ENCODE results near the gene DENND6A.

DNA sequence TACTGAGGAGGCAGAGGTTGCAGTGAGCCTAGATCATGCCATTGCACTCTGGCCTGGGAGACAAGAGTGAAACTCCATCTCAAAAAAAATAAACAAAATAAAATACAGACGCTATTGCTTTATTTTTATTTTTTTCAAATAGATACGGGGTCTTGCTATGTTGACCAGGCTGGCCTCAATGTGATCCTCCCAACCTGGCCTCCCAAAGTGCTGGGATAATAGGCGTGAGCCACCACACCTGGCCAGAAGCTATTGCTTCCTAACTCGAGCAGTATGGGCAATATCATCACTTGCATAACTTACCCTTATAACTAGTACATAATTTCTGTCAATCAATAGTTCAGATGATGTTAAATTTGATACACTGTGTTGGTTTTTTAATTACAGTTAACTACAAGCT, 98.7 kb downstream of the DENND6A start:
- TF ChIP-seq, protein P1, sequence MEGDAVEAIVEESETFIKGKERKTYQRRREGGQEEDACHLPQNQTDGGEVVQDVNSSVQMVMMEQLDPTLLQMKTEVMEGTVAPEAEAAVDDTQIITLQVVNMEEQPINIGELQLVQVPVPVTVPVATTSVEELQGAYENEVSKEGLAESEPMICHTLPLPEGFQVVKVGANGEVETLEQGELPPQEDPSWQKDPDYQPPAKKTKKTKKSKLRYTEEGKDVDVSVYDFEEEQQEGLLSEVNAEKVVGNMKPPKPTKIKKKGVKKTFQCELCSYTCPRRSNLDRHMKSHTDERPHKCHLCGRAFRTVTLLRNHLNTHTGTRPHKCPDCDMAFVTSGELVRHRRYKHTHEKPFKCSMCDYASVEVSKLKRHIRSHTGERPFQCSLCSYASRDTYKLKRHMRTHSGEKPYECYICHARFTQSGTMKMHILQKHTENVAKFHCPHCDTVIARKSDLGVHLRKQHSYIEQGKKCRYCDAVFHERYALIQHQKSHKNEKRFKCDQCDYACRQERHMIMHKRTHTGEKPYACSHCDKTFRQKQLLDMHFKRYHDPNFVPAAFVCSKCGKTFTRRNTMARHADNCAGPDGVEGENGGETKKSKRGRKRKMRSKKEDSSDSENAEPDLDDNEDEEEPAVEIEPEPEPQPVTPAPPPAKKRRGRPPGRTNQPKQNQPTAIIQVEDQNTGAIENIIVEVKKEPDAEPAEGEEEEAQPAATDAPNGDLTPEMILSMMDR (conservative IDR thresholded peaks at IDR 0.05; ENCODE audit: low read length), result no peak
- TF ChIP-seq EZH2phosphoT487 (IDR thresholded peaks at IDR 0.05; ENCODE audit: borderline replicate concordance, low read depth, low read length), result no peak

Measured in OCI-LY7 (cell line).